Caco-2 (cell line): ENCODE data around the gene RARA. TPM values are rescaled to one million over a fixed set of nuclear protein-coding genes. Genes with fewer than 3 reads are reported as not detected.

Source experiments
- BruUV-seq: library from RNA; stranded (reverse); fragments of 400-500 nt; replicated peaks from 2 replicates; lab custom pipeline; 2021; lab: Mats Ljungman, UMichigan
- CTCF ChIA-PET: fragments of 300-600 bp; sonication (Branson Sonifier 250); formaldehyde crosslinking; loops from one replicate; lab custom pipeline; 2022; ENCODE audit warnings: antibody characterized with exemption; lab: Charles Lee
- POLR2A ChIA-PET: fragments of 300-600 bp; sonication (Branson Sonifier 250); formaldehyde crosslinking; loops from one replicate; lab custom pipeline; 2022; ENCODE audit warnings: antibody characterized with exemption; lab: Charles Lee
- DNase-seq, 2 experiments: peaks; one replicate each; pipeline versions ENCODE4 v3.0.0 to v3.0.0-alpha.2; 2020 to 2022
- H3K27me3 ChIP-seq: replicated peaks from 2 replicates; pipeline ENCODE4 v1.6.0; 2011; ENCODE audit warnings: low read length; ENCODE audit not compliant: control insufficient read depth, insufficient read depth
- H3K36me3 ChIP-seq: 2 replicates; pipeline ENCODE4 v1.5.1; 2011; ENCODE audit warnings: low read length; ENCODE audit not compliant: control insufficient read depth, insufficient read depth
- H3K4me1 ChIP-seq: fragments of 250-450 bp; sonication (Bioruptor Pico); 2 replicates; pipeline ENCODE4 v1.5.1; 2020; ENCODE audit warnings: mild to moderate bottlenecking
- H3K4me3 ChIP-seq: 2 replicates; pipeline ENCODE4 v1.5.1; 2011; ENCODE audit warnings: low read depth, mild to moderate bottlenecking, control low read depth, low read length
- H3K9me3 ChIP-seq: fragments of 250-450 bp; sonication (Bioruptor Pico); 2 replicates; pipeline ENCODE4 v1.5.1; 2020; ENCODE audit warnings: mild to moderate bottlenecking, moderate library complexity
- H3K27ac Mint-ChIP-seq: one replicate; pipeline ENCODE4 v1.8.0; 2022; ENCODE audit warnings: mixed read lengths; ENCODE audit not compliant: unreplicated experiment
- H3K27me3 Mint-ChIP-seq: one replicate; pipeline ENCODE4 v1.8.0; 2022; ENCODE audit warnings: mixed read lengths; ENCODE audit not compliant: insufficient read depth, unreplicated experiment
- H3K36me3 Mint-ChIP-seq: one replicate; pipeline ENCODE4 v1.8.0; 2022; ENCODE audit warnings: mild to moderate bottlenecking, mixed read lengths; ENCODE audit not compliant: insufficient read depth, unreplicated experiment
- H3K4me1 Mint-ChIP-seq: one replicate; pipeline ENCODE4 v1.8.0; 2022; ENCODE audit warnings: low read depth, mixed read lengths; ENCODE audit not compliant: unreplicated experiment
- H3K4me3 Mint-ChIP-seq: one replicate; pipeline ENCODE4 v1.8.0; 2022; ENCODE audit warnings: mild to moderate bottlenecking, moderate library complexity, mixed read lengths; ENCODE audit not compliant: unreplicated experiment
- H3K9me3 Mint-ChIP-seq: one replicate; pipeline ENCODE4 v1.8.0; 2022; ENCODE audit warnings: mixed read lengths; ENCODE audit not compliant: unreplicated experiment
- CTCF ChIP-seq, 2 experiments: fragments of 200-600 bp in 1 of 2; IDR thresholded peaks; 1 replicate in 1 of 2; 2 replicates in 1 of 2; pipeline versions ENCODE4 v1.5.1 to v1.8.0; 2011 to 2022; ENCODE audit warnings: antibody characterized with exemption in 1 of 2, control low read depth in 1 of 2, inconsistent platforms in 1 of 2, low read depth in 1 of 2, low read length in 1 of 2, mild to moderate bottlenecking in 1 of 2, moderate library complexity in 1 of 2; ENCODE audit not compliant: insufficient read depth in 1 of 2, severe bottlenecking in 1 of 2, unreplicated experiment in 1 of 2
- intact Hi-C: fragments of 100-400 bp; cut with micrococcal nuclease; formaldehyde crosslinking; loops from one replicate; pipeline ENCODE4 v1.10.0; 2022; ENCODE audit not compliant: unreplicated experiment
- total RNA-seq: library from RNA; stranded (reverse); gene quantifications from 2 replicates; pipeline ENCODE4 v1.2.3, GENCODE V29; 2022

RARA gene
- total RNA-seq, 1 experiment from 2014 or later, result 27.6 TPM

- Histone ChIP-seq H3K27me3 (no peaks in the 10 kb centered on the region), H3K36me3 (no peaks in the 10 kb centered on the region), H3K4me1 (peaks cover 43% of the 10 kb centered on the region), H3K4me3 (peak overlapping the region; percentile 80), H3K9me3 (no peaks in the 10 kb centered on the region)
- ChIA-PET POLR2A (no interaction called here), CTCF (interaction anchor here (0.7 to 2.4 kb wide), 5 partner anchors 13 to 75 kb away, joined by 3 to 13 read pairs (median 4); partner anchors contain the start of gene TOP2A)
- Mint-ChIP-seq H3K36me3 (peaks cover 41% of the 10 kb centered on the region), H3K27me3 (no peaks in the 10 kb centered on the region), H3K4me3 (peak overlapping the region; percentile 89), H3K4me1 (peaks cover 37% of the 10 kb centered on the region), H3K9me3 (no peaks in the 10 kb centered on the region), H3K27ac (peak overlapping the region; percentile 50)
- peak in 1 of 2 experiments; percentile 19 for TF ChIP-seq CTCF (IDR thresholded peaks at IDR 0.05; ENCODE audit: insufficient read depth in 1 of 2, low read depth in 1 of 2, low read length in 1 of 2, severe bottlenecking in 1 of 2, unreplicated experiment in 1 of 2)
- no peak for DNase-seq
- no TSS peak for BruUV-seq
- intact Hi-C loops, result no loop called here
Measured at GRCh38 chr17:40342504-40343218, 33.7 kb downstream of the RARA start.

GRCh38 chr17:40343219-40344119, 34.5 kb downstream of the RARA start:
- Histone ChIP-seq H3K27me3 (no peaks in the 10 kb centered on the region), H3K4me3 (peak overlapping the region; percentile 80), H3K4me1 (peaks cover 43% of the 10 kb centered on the region), H3K9me3 (no peaks in the 10 kb centered on the region), H3K36me3 (no peaks in the 10 kb centered on the region; the same call in 1 of the 2 replicates)
- POLR2A ChIA-PET, result interaction anchor here (0.5 kb wide), 1 partner anchor 38 kb away, joined by 3 read pairs; no protein-coding TSS in a partner anchor
- DNase-seq, result no peak
- Mint-ChIP-seq H3K4me3 (peak overlapping the region; percentile 89), H3K4me1 (peaks cover 37% of the 10 kb centered on the region), H3K27ac (peak overlapping the region; percentile 50), H3K9me3 (no peaks in the 10 kb centered on the region), H3K27me3 (no peaks in the 10 kb centered on the region), H3K36me3 (peaks cover 41% of the 10 kb centered on the region)
- no peak for TF ChIP-seq CTCF (IDR thresholded peaks at IDR 0.05; ENCODE audit: insufficient read depth in 1 of 2, low read depth in 1 of 2, low read length in 1 of 2, severe bottlenecking in 1 of 2, unreplicated experiment in 1 of 2)
- BruUV-seq, result TSS peak; percentile 24
- CTCF ChIA-PET, result interaction anchor here (2.9 kb wide), 1 partner anchor 12 kb away, joined by 39 read pairs; no protein-coding TSS in a partner anchor
- intact Hi-C loops, result no loop called here
